CD14-positive monocyte (primary cell): ENCODE data around the gene MYO7A. TPM values are rescaled to one million over a fixed set of nuclear protein-coding genes. Genes with fewer than 3 reads are reported as not detected.

ENCODE experiments used
- DNase-seq, 3 donors: peaks; one replicate each; pipeline ENCODE4 v3.0.0-alpha.2; 2011 to 2022
- H2AFZ ChIP-seq: 2 replicates; pipeline ENCODE4 v1.6.0; 2012; ENCODE audit warnings: mild to moderate bottlenecking, low read depth, low read length, inconsistent platforms; ENCODE audit not compliant: insufficient read depth, poor library complexity, severe bottlenecking
- H3K27ac ChIP-seq, 2 donors: 1 replicate in 1 of 2; 2 replicates in 1 of 2; pipeline ENCODE4 v1.5.1; 2012 to 2013; ENCODE audit warnings: low read length in 2 of 2, control low read depth in 1 of 2, inconsistent platforms in 1 of 2, low read depth in 1 of 2, mild to moderate bottlenecking in 1 of 2
- H3K27me3 ChIP-seq, 2 donors: one replicate each; pipeline versions ENCODE4 v1.6.0 to v1.6.1; 2011 to 2013; ENCODE audit warnings: low read length in 2 of 2; ENCODE audit not compliant: control insufficient read depth in 2 of 2, insufficient read depth in 2 of 2
- H3K36me3 ChIP-seq, 2 donors: replicated peaks in 1 of 2; 1 replicate in 1 of 2; 2 replicates in 1 of 2; pipeline versions ENCODE4 v1.5.1 to v1.6.1; 2012 to 2013; ENCODE audit warnings: low read length in 2 of 2, control low read depth in 1 of 2, inconsistent platforms in 1 of 2, mild to moderate bottlenecking in 1 of 2; ENCODE audit not compliant: insufficient read depth in 2 of 2, control insufficient read depth in 1 of 2
- H3K4me1 ChIP-seq, 2 donors: 1 replicate in 1 of 2; 2 replicates in 1 of 2; pipeline versions ENCODE4 v1.5.1 to v1.6.1; 2012 to 2013; ENCODE audit warnings: low read length in 2 of 2, control low read depth in 1 of 2, inconsistent platforms in 1 of 2, mild to moderate bottlenecking in 1 of 2, moderate library complexity in 1 of 2; ENCODE audit not compliant: insufficient read depth in 2 of 2, control insufficient read depth in 1 of 2
- H3K4me2 ChIP-seq: replicated peaks from 2 replicates; pipeline ENCODE3; 2012; ENCODE audit warnings: low read length, moderate library complexity, mild to moderate bottlenecking; ENCODE audit not compliant: poor library complexity, severe bottlenecking; ENCODE audit errors: extremely low read depth
- H3K4me3 ChIP-seq, 3 experiments: fragments of 200-600 bp in 1 of 3; sonication (generic) in 1 of 3; replicated peaks in 1 of 3; 1 replicate in 2 of 3; 2 replicates in 1 of 3; pipeline ENCODE4 v1.5.1; 2011 to 2013; ENCODE audit warnings: low read length in 3 of 3, mild to moderate bottlenecking in 3 of 3, control low read depth in 2 of 3, low read depth in 2 of 3, inconsistent platforms in 1 of 3, moderate library complexity in 1 of 3
- H3K79me2 ChIP-seq: 2 replicates; pipeline ENCODE4 v1.6.0; 2012; ENCODE audit warnings: mild to moderate bottlenecking, control low read depth, inconsistent platforms, low read length, moderate library complexity; ENCODE audit not compliant: insufficient read depth
- H3K9ac ChIP-seq: 2 replicates; pipeline ENCODE4 v1.6.0; 2017; ENCODE audit warnings: low read length, mild to moderate bottlenecking; ENCODE audit not compliant: insufficient read depth, poor library complexity, severe bottlenecking
- H3K9me3 ChIP-seq, 2 donors: replicated peaks in 1 of 2; 1 replicate in 1 of 2; 2 replicates in 1 of 2; pipeline versions ENCODE4 v1.5.1 to v1.6.1; 2012 to 2013; ENCODE audit warnings: low read length in 2 of 2, control low read depth in 1 of 2; ENCODE audit not compliant: control insufficient read depth in 1 of 2, insufficient read depth in 1 of 2
- H4K20me1 ChIP-seq: 2 replicates; pipeline ENCODE4 v1.6.0; 2012; ENCODE audit warnings: mild to moderate bottlenecking, low read length, control low read depth, moderate library complexity; ENCODE audit not compliant: insufficient read depth
- H3K27ac Mint-ChIP-seq, 7 donors: one replicate each; pipeline ENCODE4 v1.8.0; 2020; ENCODE audit warnings: mild to moderate bottlenecking in 7 of 7, mixed read lengths in 7 of 7, moderate library complexity in 6 of 7, inconsistent platforms in 2 of 7
- H3K27me3 Mint-ChIP-seq, 3 donors: one replicate each; pipeline ENCODE4 v1.8.0; 2021 to 2022; ENCODE audit warnings: low read depth in 3 of 3, mild to moderate bottlenecking in 3 of 3, mixed read lengths in 3 of 3, moderate library complexity in 3 of 3, inconsistent platforms in 1 of 3
- H3K36me3 Mint-ChIP-seq, 2 donors: one replicate each; pipeline ENCODE4 v1.8.0; 2020; ENCODE audit warnings: mixed read lengths in 2 of 2, inconsistent platforms in 1 of 2, mild to moderate bottlenecking in 1 of 2
- H3K4me1 Mint-ChIP-seq: one replicate; pipeline ENCODE4 v1.8.0; 2020; ENCODE audit warnings: mild to moderate bottlenecking, mixed read lengths
- H3K4me3 Mint-ChIP-seq, 2 donors: one replicate each; pipeline ENCODE4 v1.8.0; 2020; ENCODE audit warnings: mild to moderate bottlenecking in 2 of 2, mixed read lengths in 2 of 2, moderate library complexity in 1 of 2
- H3K9me3 Mint-ChIP-seq, 7 donors: one replicate each; pipeline ENCODE4 v1.8.0; 2020 to 2022; ENCODE audit warnings: mixed read lengths in 7 of 7, mild to moderate bottlenecking in 6 of 7, moderate library complexity in 6 of 7, inconsistent platforms in 2 of 7
- WGBS: methylation state at CpG from one replicate; pipeline ENCODE4 v1.1.5; 2013; ENCODE audit warnings: missing lambda C conversion rate; ENCODE audit not compliant: insufficient coverage; 5-methylcytosine and 5-hydroxymethylcytosine counted together
- intact Hi-C, 2 donors: fragments of 100-400 bp; cut with micrococcal nuclease; formaldehyde crosslinking; loops; one replicate each; pipeline versions ENCODE4 v1.15.0 to v1.15.1; 2023
- polyA plus RNA-seq, 3 donors: library from polyadenylated mRNA; depleted of rRNA in 1 of 3; unstranded in 2 of 3; stranded (reverse) in 1 of 3; fragments of 300-500 nt in 2 of 3; fragments of >200 nt in 1 of 3; fragmentation: Illumina TruSeq in 2 of 3; gene quantifications; 1 replicate in 2 of 3; 2 replicates in 1 of 3; pipeline ENCODE4 v1.2.3, GENCODE V29; 2012 to 2021
- TF ChIP-seq, protein P1 (sequence below): fragments of 200-600 bp; IDR thresholded peaks from one replicate; pipeline ENCODE4 v1.8.0; 2022; ENCODE audit warnings: antibody characterized with exemption, mild to moderate bottlenecking

MYO7A gene
- polyA plus RNA-seq, 3 donors = 3.5 to 7.8 (median 3.6) TPM

- Histone ChIP-seq H3K27me3 (no peaks in the 10 kb centered on the region), H3K9ac (no peak overlapping the region), H3K27ac (no peak overlapping the region), H3K4me1 (no peaks in the 10 kb centered on the region), H3K79me2 (no peaks in the 10 kb centered on the region), H3K4me3 (no peak overlapping the region), H4K20me1 (no peaks in the 10 kb centered on the region), H3K36me3 (no peaks in the 10 kb centered on the region), H2AFZ (no peak overlapping the region), H3K4me2 (no peak overlapping the region), H3K9me3 (no peaks in the 10 kb centered on the region)
- intact Hi-C loops = no loop called here
- TF ChIP-seq, protein P1, sequence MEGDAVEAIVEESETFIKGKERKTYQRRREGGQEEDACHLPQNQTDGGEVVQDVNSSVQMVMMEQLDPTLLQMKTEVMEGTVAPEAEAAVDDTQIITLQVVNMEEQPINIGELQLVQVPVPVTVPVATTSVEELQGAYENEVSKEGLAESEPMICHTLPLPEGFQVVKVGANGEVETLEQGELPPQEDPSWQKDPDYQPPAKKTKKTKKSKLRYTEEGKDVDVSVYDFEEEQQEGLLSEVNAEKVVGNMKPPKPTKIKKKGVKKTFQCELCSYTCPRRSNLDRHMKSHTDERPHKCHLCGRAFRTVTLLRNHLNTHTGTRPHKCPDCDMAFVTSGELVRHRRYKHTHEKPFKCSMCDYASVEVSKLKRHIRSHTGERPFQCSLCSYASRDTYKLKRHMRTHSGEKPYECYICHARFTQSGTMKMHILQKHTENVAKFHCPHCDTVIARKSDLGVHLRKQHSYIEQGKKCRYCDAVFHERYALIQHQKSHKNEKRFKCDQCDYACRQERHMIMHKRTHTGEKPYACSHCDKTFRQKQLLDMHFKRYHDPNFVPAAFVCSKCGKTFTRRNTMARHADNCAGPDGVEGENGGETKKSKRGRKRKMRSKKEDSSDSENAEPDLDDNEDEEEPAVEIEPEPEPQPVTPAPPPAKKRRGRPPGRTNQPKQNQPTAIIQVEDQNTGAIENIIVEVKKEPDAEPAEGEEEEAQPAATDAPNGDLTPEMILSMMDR = no peak
- Mint-ChIP-seq H3K9me3 (no peaks in the 10 kb centered on the region), H3K36me3 (no peaks in the 10 kb centered on the region), H3K4me1 (no peaks in the 10 kb centered on the region), H3K27ac (no peak overlapping the region), H3K4me3 (no peak overlapping the region), H3K27me3 (peaks cover 0 to 3% (median 2%) of the 10 kb centered on the region in 3 donors)
- WGBS = 95% methylated on average over 5 of the region's 7 CpGs
- no peak for DNase-seq
Observed at GRCh38 chr11:77092382-77092781, 35.7 kb upstream of the MYO7A start.

GRCh38 chr11:77093056-77093891 is 34.8 kb upstream of the MYO7A start:
- intact Hi-C loops = no loop called here
- H2AFZ ChIP-seq = no peak overlapping the region
- no peaks in the 10 kb centered on the region for H3K9me3 ChIP-seq
- DNase-seq = no peak
- Mint-ChIP-seq H3K4me1 (no peaks in the 10 kb centered on the region), H3K36me3 (no peaks in the 10 kb centered on the region), H3K27me3 (peaks cover 0 to 3% (median 2%) of the 10 kb centered on the region in 3 donors), H3K4me3 (no peak overlapping the region), H3K9me3 (no peaks in the 10 kb centered on the region), H3K27ac (no peak overlapping the region)
- H3K36me3 ChIP-seq = no peaks in the 10 kb centered on the region
- H3K4me2 ChIP-seq = no peak overlapping the region
- TF ChIP-seq, protein P1 = no peak
- H3K27ac ChIP-seq = no peak overlapping the region
- no peak overlapping the region for H3K9ac ChIP-seq
- H4K20me1 ChIP-seq = no peaks in the 10 kb centered on the region
- H3K27me3 ChIP-seq = no peaks in the 10 kb centered on the region
- no peak overlapping the region for H3K4me3 ChIP-seq
- 88% methylated on average over 25 of the region's 33 CpGs for WGBS
- H3K79me2 ChIP-seq = no peaks in the 10 kb centered on the region
- no peaks in the 10 kb centered on the region for H3K4me1 ChIP-seq
